GM19035 (cell line): ENCODE data around the gene MRPL3.

Experiments used
- ATAC-seq: cut with Tn5 transposase; IDR thresholded peaks from one replicate; pipeline ENCODE4 v1.9.1; 2021; ENCODE audit not compliant: unreplicated experiment

Gene MRPL3

DNA sequence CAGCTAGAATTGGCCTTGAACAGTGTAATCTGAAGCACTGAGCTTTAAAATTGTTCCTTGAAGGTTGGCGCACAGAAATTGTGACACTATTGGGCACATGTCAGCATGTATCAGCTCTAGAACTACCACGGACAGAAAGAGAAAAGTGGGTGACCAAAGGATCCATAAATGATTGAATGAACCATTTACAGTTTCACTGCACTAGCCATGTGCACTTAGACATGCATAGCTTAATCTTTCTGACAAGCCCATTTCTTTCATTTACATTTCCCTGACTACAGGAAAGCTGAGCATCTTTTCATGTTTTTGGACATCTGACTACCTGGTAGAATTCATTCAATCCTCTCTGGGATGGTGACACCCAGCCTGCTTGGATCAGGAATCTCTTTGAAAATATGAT is 85.0 kb downstream of the MRPL3 start:
- ATAC-seq: no peak
